Activated CD8-positive, alpha-beta memory T cell treated with anti-CD3 and anti-CD28 coated beads for 48 hours (primary cell): Measurements from ENCODE around the gene EIF1B.

Experiments
- DNase-seq, 3 experiments: peaks; one replicate each; pipeline ENCODE4 v3.0.0-alpha.2; 2020; ENCODE audit warnings: low read depth in 2 of 3, low spot score in 2 of 3

Gene EIF1B

DNA sequence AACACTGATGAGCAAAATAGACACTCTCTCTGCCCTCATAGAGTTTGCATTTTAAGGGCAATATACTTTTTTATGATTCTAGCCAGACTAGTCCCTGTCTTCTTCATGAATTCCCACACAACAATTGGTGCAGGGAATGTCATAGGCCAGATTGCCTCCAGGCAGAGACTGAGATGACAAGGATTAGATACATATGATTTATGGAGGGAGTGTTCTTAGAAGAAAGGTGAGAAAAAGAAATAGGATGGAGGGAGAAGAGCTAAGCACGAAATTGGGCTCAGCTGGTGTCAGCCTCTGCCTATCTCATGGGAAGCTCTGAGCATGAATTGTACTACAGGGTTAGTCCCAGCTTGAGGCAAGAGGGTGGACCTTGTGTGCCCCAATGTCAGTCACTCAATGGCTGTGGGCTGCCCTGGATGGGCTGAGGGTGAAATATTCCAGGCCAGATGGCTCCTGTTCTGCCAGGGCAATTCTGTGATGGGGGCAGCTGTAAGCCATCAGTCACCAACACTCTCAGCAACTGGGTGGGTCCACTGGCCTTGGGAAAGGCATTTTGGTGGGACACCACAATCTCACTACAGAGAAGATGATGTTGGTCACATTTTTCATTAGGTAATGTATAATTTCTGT, 31.1 kb downstream of the EIF1B start:
- DNase-seq, result no peak

DNA sequence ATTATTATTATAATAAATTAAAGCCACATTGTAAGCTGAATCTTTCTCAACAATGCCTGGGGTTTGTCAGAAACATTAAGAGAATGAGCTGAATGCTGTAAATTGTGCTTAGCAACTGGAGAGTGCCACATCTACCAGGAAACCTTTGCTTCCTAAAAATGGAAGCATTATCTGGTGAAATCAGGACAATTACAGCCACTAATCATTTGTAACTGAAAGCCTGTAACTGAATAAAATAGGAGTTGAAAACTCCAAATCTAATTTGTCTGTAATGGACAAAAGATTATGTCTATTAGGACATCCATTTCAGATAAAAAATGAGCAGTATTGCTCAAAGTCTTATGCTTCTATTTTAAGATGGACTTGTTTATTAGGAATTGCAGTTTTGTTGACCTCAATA, 32.2 kb downstream of the EIF1B start:
- no peak for DNase-seq

DNA sequence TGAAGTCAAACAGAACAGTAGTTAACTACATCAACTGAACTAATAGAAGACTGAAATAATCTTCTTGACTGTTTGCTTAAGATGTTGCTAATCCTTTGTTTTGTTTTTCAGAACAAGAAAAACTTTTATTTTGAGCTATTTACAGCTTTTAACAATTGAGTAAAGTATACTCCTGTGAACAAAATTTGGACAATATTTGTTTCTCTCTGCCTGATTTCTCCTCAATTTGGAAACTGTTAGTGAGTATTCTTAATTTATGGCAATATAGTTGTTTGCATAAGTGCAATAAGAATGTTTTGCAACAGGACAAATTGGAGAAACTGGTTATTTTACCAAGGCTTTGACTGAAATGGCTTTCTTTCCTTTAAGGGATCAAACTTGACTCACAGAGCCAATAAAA, 41.0 kb downstream of the EIF1B start:
- DNase-seq, result no peak

DNA sequence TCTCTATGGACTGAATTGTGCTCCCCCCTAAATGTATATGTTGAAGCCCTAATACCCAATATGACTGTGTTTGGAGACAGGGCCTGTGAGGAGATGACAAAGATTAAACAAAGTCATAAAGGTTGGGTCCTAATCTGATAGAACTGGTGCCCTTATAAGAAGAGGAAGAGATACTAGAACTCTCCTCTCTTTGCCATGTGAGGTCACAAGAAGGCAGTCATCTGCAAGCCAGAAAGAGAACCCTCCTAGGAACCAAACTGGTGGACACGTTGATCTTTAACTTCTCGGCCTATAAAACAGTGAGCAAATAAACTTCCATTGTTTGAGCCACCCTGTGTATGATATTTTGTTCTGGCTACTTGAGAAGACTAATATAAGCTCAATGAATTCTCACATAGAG, 45.9 kb downstream of the EIF1B start:
- no peak for DNase-seq

DNA sequence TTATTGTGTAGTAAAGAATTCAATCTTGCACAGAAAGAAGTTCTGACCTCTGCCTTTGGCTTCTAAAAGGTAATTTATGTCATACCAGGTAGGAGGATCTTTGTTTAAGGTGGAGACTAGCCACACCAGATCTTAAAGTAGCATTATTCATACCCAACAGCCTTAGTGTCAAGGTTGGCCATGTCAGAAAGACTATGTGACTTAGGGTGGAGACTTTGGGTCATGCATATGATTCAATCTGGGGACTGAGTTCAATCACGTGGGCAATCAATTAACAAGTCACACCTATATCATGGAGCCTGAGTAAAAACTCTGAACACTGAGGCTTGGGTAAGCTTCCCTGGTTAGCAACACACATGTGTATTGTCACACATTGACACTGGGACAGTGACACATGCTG, 48.9 kb downstream of the EIF1B start:
- DNase-seq, result no peak
